IPS-NIHi7 (cell line): ENCODE data around the gene COL6A1.
"Not testable (repeated sequence)": the region's sequence is repeated elsewhere in the genome, so short reads cannot be mapped to it uniquely, and the experiment has no call there.

ENCODE experiments used
- DNase-seq: peaks from one replicate; pipeline ENCODE4 v3.0.0; 2012; ENCODE audit warnings: mixed read lengths; ENCODE audit errors: extremely low spot score

COL6A1 gene

GRCh38 chr21:45945066-45945867 lies 36.3 kb upstream of the COL6A1 start:
- no peak for DNase-seq

- DNase-seq, result no peak
These were observed 35.7 kb upstream of the COL6A1 start for GRCh38 chr21:45945868-45946210.

DNA sequence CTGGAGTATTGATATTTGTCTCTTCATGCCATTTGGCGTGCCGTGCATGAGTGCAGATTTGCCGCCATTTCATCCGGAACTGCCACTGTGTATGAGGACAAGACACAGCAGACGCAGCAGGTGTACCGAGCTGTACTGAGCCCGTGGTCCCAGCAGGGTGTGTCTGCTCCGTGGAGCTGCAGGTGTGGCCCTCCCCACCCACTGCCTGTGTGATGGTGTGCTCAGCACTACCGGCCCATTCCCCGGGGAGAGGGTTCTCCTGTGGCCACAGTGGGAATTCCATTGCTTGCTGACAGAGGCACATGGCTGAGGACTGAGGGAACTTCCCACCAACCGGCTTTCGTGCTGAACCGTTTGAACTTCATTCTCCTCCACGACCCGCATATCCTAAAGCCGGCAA lies 34.3 kb upstream of the COL6A1 start:
- DNase-seq, result no peak

- DNase-seq, result no peak
These were observed 33.8 kb upstream of the COL6A1 start for GRCh38 chr21:45947716-45948255.

GRCh38 chr21:45948576-45949141 lies 32.9 kb upstream of the COL6A1 start:
- no peak for DNase-seq

GRCh38 chr21:45949928-45950739 lies 31.4 kb upstream of the COL6A1 start:
- no peak for DNase-seq

- DNase-seq, result no peak
These were observed 30.6 kb upstream of the COL6A1 start for GRCh38 chr21:45950740-45951515.

GRCh38 chr21:45951676-45952075 lies 29.9 kb upstream of the COL6A1 start:
- DNase-seq, result no peak

GRCh38 chr21:45952527-45952926 lies 29.0 kb upstream of the COL6A1 start:
- DNase-seq, result not testable (repeated sequence)

GRCh38 chr21:45952974-45953373 lies 28.6 kb upstream of the COL6A1 start:
- DNase-seq, result no peak

DNA sequence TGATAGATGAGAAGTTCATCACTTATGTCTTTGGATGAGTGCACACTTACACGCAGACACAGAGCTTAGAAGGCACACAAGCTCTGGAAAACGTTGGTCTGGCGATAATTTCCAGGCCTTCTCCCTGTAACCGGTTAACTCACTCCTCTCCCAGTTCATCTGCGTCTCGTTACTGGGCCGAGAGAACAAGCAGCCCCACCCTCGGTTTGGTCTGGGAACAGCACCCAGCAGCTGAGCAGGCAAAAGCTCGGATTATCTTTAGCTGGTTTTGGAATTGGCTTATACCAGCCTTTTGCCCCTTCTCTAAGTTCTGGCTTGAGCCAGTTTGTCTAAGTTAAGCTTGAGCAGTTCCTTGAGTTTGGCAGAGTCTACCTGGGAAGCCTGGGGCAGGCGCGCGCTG lies 27.3 kb upstream of the COL6A1 start:
- no peak for DNase-seq

DNA sequence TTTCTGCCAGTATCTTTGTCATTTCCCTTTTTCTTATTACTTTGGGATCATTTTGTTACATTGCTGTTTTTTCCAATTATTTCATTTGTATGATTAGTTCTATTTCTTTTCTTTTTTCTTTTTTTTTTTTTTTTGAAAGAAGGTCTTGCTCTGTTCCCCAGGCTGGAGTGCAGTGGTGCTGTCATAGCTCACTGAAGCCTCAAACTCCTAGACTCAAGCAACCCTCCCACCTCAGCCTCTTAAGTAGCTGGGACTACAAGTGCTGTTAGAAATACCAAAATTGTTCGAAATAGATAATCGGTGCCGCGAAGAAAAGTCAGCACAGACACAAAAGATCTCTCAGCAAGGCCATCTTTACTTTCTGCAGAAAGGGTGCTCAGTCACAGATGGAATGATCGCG lies 26.6 kb upstream of the COL6A1 start:
- DNase-seq, result no peak

- no peak for DNase-seq
These were observed 24.0 kb upstream of the COL6A1 start for GRCh38 chr21:45957551-45957950.

- DNase-seq, result no peak
These were observed 23.5 kb upstream of the COL6A1 start for GRCh38 chr21:45957981-45958600.

GRCh38 chr21:45959182-45959581 lies 22.4 kb upstream of the COL6A1 start:
- DNase-seq, result no peak

DNA sequence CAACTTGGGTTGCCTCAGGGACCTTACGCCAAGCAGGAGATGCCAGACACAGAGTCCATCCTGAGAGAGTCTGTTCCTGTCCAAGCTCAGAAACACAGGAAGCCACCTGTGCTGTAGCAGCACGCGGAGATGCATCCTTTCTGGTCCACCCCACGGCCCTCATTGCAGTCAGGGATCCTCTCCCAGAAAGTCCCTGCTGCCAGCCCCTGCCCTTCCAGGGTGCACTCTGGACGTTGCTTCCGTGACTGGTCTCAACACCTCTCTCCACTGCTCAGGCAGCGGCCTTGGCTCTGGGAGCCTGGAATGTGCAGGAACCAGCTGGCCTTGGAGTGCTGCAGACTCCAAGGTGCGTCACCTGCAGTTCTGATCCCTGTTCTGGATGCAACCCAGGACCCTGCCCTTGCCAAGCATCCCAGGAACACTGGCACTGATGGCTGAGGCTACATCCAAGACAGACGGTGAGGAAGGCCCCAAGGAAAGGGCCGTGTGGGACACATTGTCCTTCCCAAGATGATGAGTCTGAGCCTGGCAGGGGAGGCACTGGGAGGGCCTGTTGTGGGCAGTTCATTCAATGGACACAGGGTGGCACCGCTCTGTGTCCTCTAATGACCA lies 21.7 kb upstream of the COL6A1 start:
- DNase-seq, result no peak

DNA sequence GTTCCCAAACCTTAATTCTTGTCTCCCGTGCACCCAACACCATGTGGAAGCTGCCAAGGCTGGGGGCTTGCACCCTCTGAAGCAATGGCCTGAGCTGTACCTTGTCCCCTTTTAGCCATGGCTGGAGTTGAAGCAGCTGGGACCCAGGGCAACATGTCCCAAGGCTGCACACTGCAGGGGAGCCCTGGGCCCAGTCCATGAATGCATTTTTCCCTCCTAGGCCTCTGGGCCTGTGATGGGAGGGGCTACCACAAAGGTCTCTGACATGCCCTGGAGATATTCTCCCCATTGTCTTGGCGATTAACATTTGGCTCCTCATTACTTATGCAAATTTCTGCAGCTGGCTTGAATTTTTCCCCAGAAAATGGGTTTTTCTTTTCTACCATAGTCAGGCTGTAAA lies 20.2 kb upstream of the COL6A1 start:
- DNase-seq, result not testable (repeated sequence)

DNA sequence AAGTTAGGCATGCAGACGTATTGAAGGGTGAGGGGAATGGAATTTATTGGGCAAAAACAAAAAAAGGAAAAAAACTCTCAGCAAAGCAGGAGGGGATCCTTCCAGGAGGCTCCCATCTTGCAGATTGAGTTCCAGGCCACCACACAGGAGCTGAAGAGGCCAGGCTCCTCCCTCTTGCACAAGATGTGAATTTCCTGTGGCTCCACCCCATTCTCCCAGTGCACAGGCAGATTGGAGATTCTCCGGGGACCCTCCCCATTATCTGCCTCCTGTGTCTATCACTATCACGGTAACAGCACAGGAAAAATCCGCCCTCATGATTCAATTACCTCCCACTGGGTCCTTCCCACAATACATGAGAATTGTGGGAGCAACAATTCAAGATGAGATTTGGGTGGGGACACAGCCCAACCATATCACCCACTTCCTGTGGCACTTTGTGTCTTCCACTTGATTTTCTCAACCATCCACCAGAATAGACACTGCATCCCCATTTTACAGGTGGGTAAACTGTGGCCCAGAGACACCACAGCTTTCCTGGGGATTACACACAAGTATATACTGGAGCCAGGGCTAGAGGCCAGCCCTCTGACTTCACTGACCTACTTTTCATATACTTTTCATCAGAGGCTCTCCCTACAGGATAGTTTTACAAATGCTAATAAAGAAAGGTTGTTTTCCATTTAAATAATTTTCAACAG lies 18.9 kb upstream of the COL6A1 start:
- DNase-seq, result no peak

GRCh38 chr21:45963232-45963570 lies 18.4 kb upstream of the COL6A1 start:
- no peak for DNase-seq

GRCh38 chr21:45964649-45965048 lies 16.9 kb upstream of the COL6A1 start:
- DNase-seq, result no peak
